GM21390 (cell line): ENCODE data around the gene AVP.

ENCODE experiments used
- ATAC-seq: cut with Tn5 transposase; IDR thresholded peaks from one replicate; pipeline ENCODE4 v1.9.1; 2021; ENCODE audit not compliant: unreplicated experiment

The AVP gene

DNA sequence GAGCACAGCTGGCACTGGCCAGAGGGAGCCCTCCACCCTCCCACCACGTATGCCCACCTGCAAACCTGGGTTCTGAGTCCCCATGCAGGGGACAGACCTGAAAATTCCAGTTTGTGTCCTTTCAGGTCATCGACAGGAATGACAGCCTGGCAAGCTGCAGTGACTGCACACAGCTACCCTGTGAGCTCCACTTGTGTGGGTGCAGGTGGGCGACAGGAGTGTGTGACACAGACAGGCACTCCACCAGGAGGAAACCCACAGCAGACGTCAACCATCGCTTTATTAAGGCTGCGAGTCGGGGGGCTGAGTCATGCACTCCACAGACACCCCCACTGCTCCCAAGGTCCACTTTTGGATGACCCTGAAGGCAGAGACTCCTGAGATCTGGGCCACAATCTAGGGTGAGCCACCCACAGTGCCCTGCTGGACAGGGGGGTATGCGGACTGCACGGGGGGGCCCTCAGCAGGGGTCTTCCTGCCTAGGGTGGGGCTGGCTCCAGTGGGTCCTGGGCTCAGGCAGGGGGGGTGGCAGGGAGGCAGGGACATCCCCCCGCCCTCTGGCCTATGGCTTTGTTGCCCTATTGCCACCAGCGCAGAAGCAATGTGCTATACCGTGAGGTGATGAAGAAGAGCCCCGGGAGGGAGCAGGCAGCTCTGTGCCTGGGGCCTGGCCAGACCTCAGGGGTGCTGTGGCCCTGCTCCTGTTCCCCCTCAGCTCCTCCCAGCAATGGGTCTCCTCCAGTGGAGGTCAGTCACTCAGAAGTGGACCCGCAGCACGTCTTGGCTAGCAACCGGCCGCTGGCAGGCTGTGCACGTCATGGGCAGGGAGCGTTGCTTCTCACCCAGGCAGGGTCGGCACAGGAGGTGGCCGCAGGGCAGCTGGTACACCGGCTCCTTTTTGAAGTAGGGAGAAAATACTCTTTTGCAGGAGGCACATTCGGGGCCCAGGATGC lies 25.1 kb upstream of the AVP start:
- no peak for ATAC-seq

GRCh38 chr20:3107464-3108025 lies 23.0 kb upstream of the AVP start:
- ATAC-seq: no peak

- ATAC-seq: no peak
These were observed 22.3 kb upstream of the AVP start for GRCh38 chr20:3106658-3107463.

DNA sequence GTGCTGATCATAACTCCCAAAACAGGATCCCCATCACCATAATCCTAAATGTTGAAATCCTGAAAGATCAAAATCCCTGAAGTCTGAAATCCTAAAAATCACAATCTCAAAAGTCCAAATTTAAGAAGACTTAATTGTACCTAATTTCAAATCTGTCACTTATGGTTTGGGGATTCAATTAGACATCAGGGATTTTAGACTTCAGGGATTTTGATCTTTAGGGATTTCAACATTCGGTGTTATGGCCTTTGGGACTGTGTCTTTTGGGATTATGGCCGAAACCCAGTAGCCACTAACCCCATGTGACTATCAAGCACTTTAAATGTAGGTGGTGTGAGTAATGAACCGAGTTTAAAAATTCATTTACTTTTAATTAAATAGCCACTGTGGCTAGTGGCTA lies 21.7 kb upstream of the AVP start:
- no peak for ATAC-seq

DNA sequence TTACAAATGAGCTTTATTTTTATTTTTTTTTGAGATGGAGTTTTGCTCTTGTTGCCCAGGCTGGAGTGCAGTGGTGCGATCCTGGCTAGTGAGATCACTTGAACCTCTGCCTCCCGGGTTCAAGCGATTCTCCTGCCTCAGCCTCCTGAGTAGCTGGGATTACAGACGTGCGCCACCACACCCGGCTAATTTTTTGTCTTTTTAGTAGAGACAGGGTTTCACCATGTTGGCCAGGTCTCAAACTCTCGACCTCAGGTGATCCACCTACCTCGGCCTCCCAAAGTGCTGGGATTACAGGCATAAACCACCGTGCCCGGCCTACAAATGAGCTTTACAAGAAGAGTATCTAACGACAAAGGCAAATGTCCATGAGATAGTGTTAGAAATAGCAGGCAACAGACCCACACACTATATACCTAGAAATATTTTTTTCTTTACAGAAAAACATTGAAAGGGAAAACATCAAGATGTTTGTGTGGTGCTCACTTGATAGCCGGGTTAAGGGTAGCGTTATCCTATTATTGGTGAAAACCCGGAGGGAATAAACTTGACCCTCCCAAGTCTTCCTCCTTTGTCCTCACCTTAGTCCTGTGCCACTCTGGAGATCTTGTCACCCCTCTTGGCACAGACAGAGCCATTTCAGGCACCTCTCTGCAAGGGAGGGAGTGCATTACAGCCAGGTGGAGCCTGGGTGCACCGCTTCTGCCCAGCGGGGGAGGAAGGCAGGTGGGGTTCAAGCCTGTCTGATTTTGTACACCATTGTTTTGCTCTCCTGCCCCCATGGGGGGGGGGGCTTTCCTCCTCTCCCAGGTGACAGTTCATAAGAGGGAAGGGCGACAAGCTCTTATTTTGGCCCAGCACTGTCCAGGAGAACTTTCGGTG lies 21.0 kb upstream of the AVP start:
- ATAC-seq: no peak

DNA sequence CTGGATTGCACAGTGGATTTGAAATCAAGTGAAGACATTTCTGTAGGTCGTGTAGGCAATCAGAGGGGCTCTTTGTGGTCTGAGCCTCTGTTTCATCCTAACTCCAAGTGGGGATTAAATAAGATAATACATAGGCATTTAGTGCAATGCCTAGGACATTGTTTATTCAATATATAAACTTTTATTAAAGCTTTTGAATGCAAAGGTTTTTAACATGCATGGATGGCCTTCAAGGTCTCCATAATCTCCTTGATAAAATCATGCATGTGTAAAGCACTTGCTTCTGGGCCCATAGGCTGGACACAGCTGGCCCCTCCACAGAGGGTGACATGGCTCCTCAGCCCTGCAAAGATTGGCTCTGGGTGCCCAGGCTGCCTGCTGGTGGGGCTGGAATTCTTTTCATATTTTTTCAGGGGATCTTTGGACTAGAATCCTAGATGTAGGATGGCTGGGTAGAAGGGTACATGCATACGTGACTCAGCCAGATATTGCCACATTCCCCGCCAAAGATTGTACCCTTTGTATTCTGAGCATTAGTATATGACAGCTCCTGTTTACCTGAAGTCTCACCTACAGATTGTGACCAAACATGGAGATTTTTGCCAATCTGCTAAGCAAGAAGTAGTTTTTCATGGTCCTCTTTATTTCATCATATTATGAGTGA lies 19.0 kb upstream of the AVP start:
- no peak for ATAC-seq

- no peak for ATAC-seq
These were observed 18.2 kb upstream of the AVP start for GRCh38 chr20:3102575-3103368.

GRCh38 chr20:3101737-3102574 lies 17.4 kb upstream of the AVP start:
- no peak for ATAC-seq

DNA sequence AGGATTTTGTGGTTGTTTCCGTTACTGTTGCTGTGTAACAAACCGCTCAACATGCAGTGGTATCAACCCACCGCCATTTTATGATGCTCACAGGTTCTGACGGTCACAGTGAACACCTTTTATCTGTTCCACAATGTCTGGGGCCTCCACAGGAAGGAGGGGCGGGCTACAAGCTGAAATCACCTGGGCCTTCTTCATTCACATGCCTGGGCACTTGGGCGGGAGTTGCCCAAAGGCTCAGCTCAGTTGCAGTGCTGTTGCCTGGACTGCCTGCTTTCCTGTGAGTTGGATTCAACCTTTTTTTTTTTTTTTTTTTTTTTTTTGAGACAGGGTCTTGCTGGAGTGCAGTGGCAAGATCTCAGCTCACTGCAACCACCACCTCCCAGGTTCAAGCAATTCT lies 16.7 kb upstream of the AVP start:
- no peak for ATAC-seq

GRCh38 chr20:3100480-3100879 lies 16.0 kb upstream of the AVP start:
- no peak for ATAC-seq

DNA sequence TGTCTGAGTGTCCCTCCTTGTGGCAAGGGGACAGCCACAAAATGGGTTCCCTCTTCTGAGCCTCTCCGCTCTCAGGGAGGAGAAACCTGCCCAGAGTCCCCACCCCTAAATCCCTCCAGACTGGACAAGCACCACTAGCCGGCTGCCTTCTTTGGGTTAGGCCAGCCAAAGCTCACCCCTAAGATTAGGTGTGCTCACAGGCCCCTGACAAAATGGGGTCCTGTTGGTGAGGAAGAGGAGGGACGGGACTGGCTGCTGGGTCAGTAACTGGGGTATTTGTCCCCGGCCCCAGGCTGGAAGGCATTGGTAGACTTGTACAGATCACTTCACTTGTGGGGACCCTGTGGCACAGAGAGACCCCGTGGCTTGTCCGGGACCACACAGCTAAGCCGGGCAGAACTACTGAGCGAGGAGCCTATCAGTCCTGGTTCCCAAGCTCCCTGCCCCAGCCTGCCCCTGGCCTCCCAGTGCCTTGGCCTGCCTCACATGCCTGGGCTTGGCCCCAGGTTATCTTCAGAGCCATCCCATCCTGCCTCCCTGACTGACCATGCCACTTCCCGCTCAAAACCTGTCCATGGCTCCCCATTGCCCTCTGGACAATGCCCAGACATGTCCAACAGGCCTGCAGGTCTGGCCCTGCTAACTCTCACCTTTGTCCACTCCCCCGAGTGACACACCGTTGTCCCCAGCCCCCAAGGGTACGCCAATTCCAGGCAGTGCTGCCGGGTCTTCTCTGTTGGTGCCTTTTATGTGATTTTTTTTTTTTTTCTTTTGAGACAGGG lies 10.5 kb upstream of the AVP start:
- no peak for ATAC-seq

DNA sequence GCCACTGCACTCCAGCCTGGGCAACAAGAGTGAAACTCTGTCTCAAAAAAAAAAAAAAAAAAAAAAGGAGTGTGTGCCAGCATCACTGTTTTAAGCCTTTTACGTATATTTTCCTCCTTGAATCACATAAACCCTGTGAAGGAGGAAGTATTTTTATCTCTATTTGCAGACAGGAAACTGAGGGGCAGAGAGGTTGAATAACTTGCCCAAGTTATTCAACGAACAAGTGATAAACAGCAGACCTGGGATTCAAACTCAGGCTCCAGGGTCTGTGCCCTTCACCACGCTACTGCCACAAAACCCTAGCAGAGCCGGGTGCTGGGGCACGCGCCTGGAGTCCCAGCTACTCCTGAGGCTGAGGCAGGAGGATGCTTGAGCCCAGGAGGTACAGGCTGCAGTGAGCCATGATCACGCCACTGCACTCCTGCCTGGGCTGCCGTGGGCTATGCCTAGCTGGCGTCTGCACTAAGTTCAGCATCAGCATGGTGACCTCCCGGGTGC lies 9.4 kb upstream of the AVP start:
- ATAC-seq: no peak

- no peak for ATAC-seq
These were observed 8.3 kb upstream of the AVP start for GRCh38 chr20:3092611-3093379.

- ATAC-seq: no peak
These were observed 6.0 kb upstream of the AVP start for GRCh38 chr20:3090565-3090964.

GRCh38 chr20:3088031-3088430 lies 3.5 kb upstream of the AVP start:
- ATAC-seq: no peak

DNA sequence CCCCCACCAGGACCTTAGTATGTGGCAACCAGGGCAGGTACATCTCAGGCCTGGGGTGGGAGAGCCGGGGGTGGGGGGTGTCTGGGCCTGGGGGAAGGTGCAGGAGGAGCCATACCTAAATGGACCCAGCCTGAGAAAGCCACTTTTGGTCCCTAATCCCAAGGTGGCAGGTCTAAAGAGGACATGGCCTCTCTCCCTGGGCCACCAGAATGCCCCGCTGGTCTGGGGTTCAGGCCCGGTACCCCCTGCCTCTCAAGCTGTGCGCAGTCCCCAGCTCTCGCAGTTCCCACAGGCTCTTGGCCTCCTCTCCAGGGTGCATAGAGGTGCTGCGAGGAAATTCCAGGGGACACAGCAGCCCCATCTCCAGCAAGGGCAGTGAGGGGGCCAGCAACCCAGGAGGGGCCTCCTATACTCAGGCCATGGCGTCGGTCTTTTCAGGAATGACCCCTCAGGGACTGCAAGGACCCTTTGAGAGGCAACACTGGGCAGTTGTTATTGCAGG lies 1.1 kb upstream of the AVP start:
- ATAC-seq: no peak

DNA sequence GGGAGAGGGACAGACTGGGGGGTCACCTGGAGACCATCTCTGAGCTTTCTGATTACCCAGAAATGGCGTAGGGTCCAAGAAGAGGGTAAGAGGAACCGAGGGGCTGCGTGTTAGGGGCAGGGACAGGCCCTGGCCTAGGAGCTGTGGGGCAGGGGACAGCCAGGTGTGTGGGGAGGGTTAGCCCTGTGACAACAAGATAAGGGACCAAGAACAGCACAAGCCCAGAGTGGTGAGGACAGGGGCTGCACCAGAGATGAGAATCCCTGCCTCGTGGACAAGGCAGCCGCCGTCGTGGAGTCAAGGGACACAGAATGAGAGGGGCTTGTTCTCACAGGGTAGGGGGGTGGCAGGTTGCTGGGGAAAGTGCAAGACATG lies 449 bp upstream of the AVP start:
- ATAC-seq: no peak
